Endothelial cell (in vitro differentiated cells): ENCODE data around the gene SCUBE2. TPM values are rescaled to one million over a fixed set of nuclear protein-coding genes. Genes with fewer than 3 reads are reported as not detected.

ENCODE experiments used
- DNase-seq: peaks from one replicate; pipeline ENCODE4 v3.0.0; 2021; ENCODE audit warnings: low spot score
- H3K27ac Mint-ChIP-seq: one replicate; pipeline ENCODE4 v1.8.0; 2021; ENCODE audit warnings: mixed read lengths, inconsistent platforms; ENCODE audit not compliant: unreplicated experiment
- H3K27me3 Mint-ChIP-seq: one replicate; pipeline ENCODE4 v1.8.0; 2021; ENCODE audit warnings: mild to moderate bottlenecking, moderate library complexity, mixed read lengths, inconsistent platforms; ENCODE audit not compliant: unreplicated experiment
- H3K36me3 Mint-ChIP-seq: one replicate; pipeline ENCODE4 v1.8.0; 2021; ENCODE audit warnings: mild to moderate bottlenecking, low read depth, mixed read lengths, inconsistent platforms; ENCODE audit not compliant: unreplicated experiment
- H3K4me1 Mint-ChIP-seq: one replicate; pipeline ENCODE4 v1.8.0; 2021; ENCODE audit warnings: mild to moderate bottlenecking, mixed read lengths, inconsistent platforms; ENCODE audit not compliant: unreplicated experiment
- H3K4me3 Mint-ChIP-seq: one replicate; pipeline ENCODE4 v1.8.0; 2021; ENCODE audit warnings: mild to moderate bottlenecking, mixed read lengths, inconsistent platforms; ENCODE audit not compliant: unreplicated experiment
- H3K9me3 Mint-ChIP-seq: one replicate; pipeline ENCODE4 v1.8.0; 2021; ENCODE audit warnings: mixed read lengths, inconsistent platforms; ENCODE audit not compliant: unreplicated experiment
- CTCF ChIP-seq: fragments of 200-600 bp; sonication (generic); IDR thresholded peaks from one replicate; pipeline ENCODE4 v1.5.0; 2021; ENCODE audit warnings: antibody characterized with exemption; ENCODE audit not compliant: unreplicated experiment
- total RNA-seq: library from RNA; stranded (reverse); fragmentation: NEBNext Ultra II Directional; extraction: Animal tissue kit (Norgen Biotek cat#: 25700); gene quantifications from one replicate; pipeline ENCODE4 v1.2.1, GENCODE V29; 2021; ENCODE audit not compliant: unreplicated experiment

SCUBE2 gene
- total RNA-seq, 1 donor from 2014 or later: 2.4 TPM

- DNase-seq: no peak
- Mint-ChIP-seq H3K27me3 (peaks cover 3% of the 10 kb centered on the region), H3K36me3 (no peaks in the 10 kb centered on the region), H3K27ac (no peak overlapping the region), H3K4me1 (peaks cover 16% of the 10 kb centered on the region), H3K9me3 (no peaks in the 10 kb centered on the region), H3K4me3 (no peak overlapping the region)
- TF ChIP-seq CTCF: no peak
Measured at GRCh38 chr11:9020916-9021315, 70.5 kb downstream of the SCUBE2 start.

GRCh38 chr11:9019861-9020260 lies 71.5 kb downstream of the SCUBE2 start:
- H3K4me1 Mint-ChIP-seq: peaks cover 16% of the 10 kb centered on the region
- H3K9me3 Mint-ChIP-seq: no peaks in the 10 kb centered on the region
- H3K4me3 Mint-ChIP-seq: no peak overlapping the region
- DNase-seq: no peak
- peaks cover 3% of the 10 kb centered on the region for H3K27me3 Mint-ChIP-seq
- no peak overlapping the region for H3K27ac Mint-ChIP-seq
- no peak for TF ChIP-seq CTCF
- no peaks in the 10 kb centered on the region for H3K36me3 Mint-ChIP-seq

GRCh38 chr11:9017773-9018172 lies 73.6 kb downstream of the SCUBE2 start:
- H3K9me3 Mint-ChIP-seq: no peaks in the 10 kb centered on the region
- H3K4me1 Mint-ChIP-seq: peaks cover 16% of the 10 kb centered on the region
- no peak overlapping the region for H3K4me3 Mint-ChIP-seq
- DNase-seq: no peak
- H3K27ac Mint-ChIP-seq: peak overlapping the region; percentile 89
- no peaks in the 10 kb centered on the region for H3K36me3 Mint-ChIP-seq
- TF ChIP-seq CTCF: no peak
- peaks cover 5% of the 10 kb centered on the region for H3K27me3 Mint-ChIP-seq

- Mint-ChIP-seq H3K27me3 (peaks cover 5% of the 10 kb centered on the region), H3K36me3 (no peaks in the 10 kb centered on the region), H3K9me3 (no peaks in the 10 kb centered on the region), H3K4me1 (peaks cover 16% of the 10 kb centered on the region), H3K4me3 (no peak overlapping the region), H3K27ac (peak overlapping the region; percentile 89)
- no peak for DNase-seq
- no peak for TF ChIP-seq CTCF
Measured at GRCh38 chr11:9016916-9017642, 74.3 kb downstream of the SCUBE2 start.

GRCh38 chr11:9015677-9016076 lies 75.7 kb downstream of the SCUBE2 start:
- Mint-ChIP-seq H3K4me3 (no peak overlapping the region), H3K36me3 (no peaks in the 10 kb centered on the region), H3K27ac (no peak overlapping the region), H3K27me3 (peaks cover 5% of the 10 kb centered on the region), H3K9me3 (no peaks in the 10 kb centered on the region), H3K4me1 (peaks cover 16% of the 10 kb centered on the region)
- DNase-seq: peak; percentile 65
- peak; percentile 88 for TF ChIP-seq CTCF
